K562 (cell line): ENCODE measurements around the gene VDAC1. TPM values are rescaled to one million over a fixed set of nuclear protein-coding genes. Genes with fewer than 3 reads are reported as not detected.

Experiments used
- ARHGAP35 ChIP-seq: fragments of 450-650 bp; IDR thresholded peaks from 2 replicates; pipeline ENCODE4 v1.6.1; 2018; ENCODE audit not compliant: partially characterized antibody
- BHLHE40 ChIP-seq: IDR thresholded peaks from 2 replicates; pipeline ENCODE4 v1.6.1; 2011; ENCODE audit warnings: low read length, improper control_type of control experiment
- ELF1 ChIP-seq: fragments of 200-800 bp; sonication (Bioruptor generic); IDR thresholded peaks from 2 replicates; pipeline ENCODE4 v1.6.1; 2016; ENCODE audit warnings: missing genetic modification characterization, missing compliant biosample characterization
- ETV6 ChIP-seq, 3 experiments: fragments of 150-350 bp in 1 of 3; sonication (generic) in 1 of 3; formaldehyde crosslinking in 1 of 3; IDR thresholded peaks; 2 replicates each; pipeline versions ENCODE4 v1.6.1 to v1.8.0; 2014 to 2022; ENCODE audit warnings: borderline replicate concordance in 2 of 3, low read depth in 2 of 3, antibody characterized with exemption in 1 of 3, low read length in 1 of 3, mild to moderate bottlenecking in 1 of 3, missing genetic modification reagents in 1 of 3
- HDAC8 ChIP-seq: fragments of 450-650 bp; IDR thresholded peaks from 2 replicates; pipeline ENCODE4 v1.6.1; 2016; ENCODE audit warnings: mild to moderate bottlenecking, missing genetic modification characterization, moderate library complexity, missing compliant biosample characterization
- RBFOX2 ChIP-seq: fragments of 200-400 bp; formaldehyde crosslinking; IDR thresholded peaks from 2 replicates; pipeline ENCODE4 v1.6.1; 2017; ENCODE audit warnings: low read depth, mild to moderate bottlenecking, low read length, moderate library complexity
- U2AF1 ChIP-seq: fragments of 200-400 bp; formaldehyde crosslinking; optimal IDR thresholded peaks from 2 replicates; pipeline ENCODE3; 2017; ENCODE audit warnings: mild to moderate bottlenecking, low read depth, low read length, moderate library complexity
- ZNF347 ChIP-seq: fragments of 450-650 bp; formaldehyde crosslinking; IDR thresholded peaks from 2 replicates; pipeline ENCODE4 v1.4.0; 2020; ENCODE audit warnings: low read depth, mild to moderate bottlenecking, moderate library complexity
- polyA plus RNA-seq, 8 experiments: library from polyadenylated mRNA; depleted of rRNA in 4 of 8; stranded (reverse) in 5 of 8; unstranded in 3 of 8; fragments of >200 nt; fragmentation: Nextera tagmentation in 2 of 8; fragmentation: Illumina TruSeq in 1 of 8; extraction: Ambion mirVana in 2 of 8; extraction: Trizol in 1 of 8; gene quantifications; 2 replicates each; pipeline versions ENCODE4 v1.2.1 to v1.2.3, GENCODE V29; 2011 to 2014; ENCODE audit warnings: inconsistent platforms in 1 of 8, missing spikeins in 1 of 8
- total RNA-seq, 7 experiments: library from RNA; depleted of rRNA in 6 of 7; stranded (reverse); fragments of >200 nt in 6 of 7; fragmentation: Illumina TruSeq in 2 of 7; extraction: Trizol in 2 of 7; gene quantifications; 2 replicates each; pipeline versions ENCODE4 v1.2.1 to v1.2.3, GENCODE V29; 2011 to 2021; ENCODE audit warnings: low replicate concordance in 1 of 7
- TF ChIP-seq, protein P1 (sequence below): sonication (generic); formaldehyde crosslinking; IDR thresholded peaks from 2 replicates; pipeline ENCODE4 v1.8.1; 2023; ENCODE audit warnings: mild to moderate bottlenecking, missing genetic modification reagents, moderate library complexity
- TF ChIP-seq, protein P2 (sequence below): fragments of 450-650 bp; IDR thresholded peaks from 2 replicates; pipeline ENCODE4 v1.6.1; 2014; ENCODE audit warnings: low read depth, mild to moderate bottlenecking, moderate library complexity, borderline replicate concordance
- TF ChIP-seq, protein P3 (sequence below): sonication (generic); formaldehyde crosslinking; IDR thresholded peaks from 2 replicates; pipeline ENCODE4 v1.9.0; 2022; ENCODE audit warnings: mild to moderate bottlenecking, missing genetic modification reagents
- TF ChIP-seq, protein P4 (sequence below): fragments of 450-650 bp; IDR thresholded peaks from 2 replicates; pipeline ENCODE4 v1.6.1; 2017; ENCODE audit warnings: antibody characterized with exemption, mild to moderate bottlenecking

Gene VDAC1
- total and polyA plus RNA-seq, 9 of the 15 experiments (the other 6 are each of a cell fraction or from before 2014, with no cell fraction given), result 168 to 366 (median 293) TPM

DNA sequence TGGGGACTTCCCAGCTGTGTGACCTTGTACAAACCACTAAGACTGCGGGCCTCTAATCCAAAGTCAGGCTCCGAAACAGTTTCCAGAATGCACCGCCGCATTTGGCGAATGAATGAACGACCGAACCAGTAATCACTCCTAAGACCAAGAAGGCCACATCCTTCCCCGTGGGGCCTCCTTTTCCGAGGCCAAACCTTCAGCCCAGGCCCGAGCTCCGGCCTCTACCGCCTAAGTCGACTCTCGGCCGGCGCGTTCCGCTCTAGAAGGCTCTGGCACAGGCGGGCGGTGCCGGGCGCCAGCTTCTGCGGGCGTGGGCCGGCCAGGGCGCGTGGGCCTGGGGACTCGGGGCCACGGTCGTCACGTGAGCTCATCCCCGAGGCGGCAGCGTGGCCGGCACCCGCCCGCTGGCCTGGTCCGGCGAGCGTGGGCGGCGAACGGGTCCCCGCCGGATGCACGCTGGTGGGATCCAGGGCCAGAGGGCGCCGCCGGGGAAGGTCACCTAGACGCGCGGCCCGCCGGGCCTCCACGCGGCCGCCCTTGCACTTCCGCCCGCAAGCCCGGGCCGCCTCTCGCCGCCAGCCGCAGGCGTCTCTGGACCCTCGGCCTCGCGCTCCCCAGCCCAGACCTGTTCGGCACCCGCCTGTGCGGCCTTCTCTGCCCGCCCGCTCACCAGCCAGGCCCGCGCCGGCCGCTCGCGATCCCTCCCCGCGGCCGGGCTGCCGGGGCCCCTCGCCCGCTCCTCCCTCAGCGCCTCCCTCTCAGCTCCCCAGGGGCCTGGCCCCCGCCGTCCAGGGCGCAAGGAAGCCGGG lies 754 bp downstream of the VDAC1 start (continued):
- TF ChIP-seq ETV6 (IDR thresholded peaks at IDR 0.05; ENCODE audit: borderline replicate concordance in 1 of 2, low read depth in 2 of 2, low read length in 1 of 2) (no peak), ETV6 (CRISPR knock-in tag; IDR thresholded peaks at IDR 0.05; ENCODE audit: borderline replicate concordance) (peak; percentile 82; the same call in 1 of the 2 replicates), U2AF1 (peak; percentile 20), HDAC8 (no peak), ELF1 (tag) (peak; percentile 43; the same call in 1 of the 2 replicates), BHLHE40 (peak; percentile 72; the same call in 1 of the 2 replicates), ZNF347 (no peak), RBFOX2 (no peak; the same call in 1 of the 2 replicates), ARHGAP35 (no peak)
- TF ChIP-seq, protein P1, sequence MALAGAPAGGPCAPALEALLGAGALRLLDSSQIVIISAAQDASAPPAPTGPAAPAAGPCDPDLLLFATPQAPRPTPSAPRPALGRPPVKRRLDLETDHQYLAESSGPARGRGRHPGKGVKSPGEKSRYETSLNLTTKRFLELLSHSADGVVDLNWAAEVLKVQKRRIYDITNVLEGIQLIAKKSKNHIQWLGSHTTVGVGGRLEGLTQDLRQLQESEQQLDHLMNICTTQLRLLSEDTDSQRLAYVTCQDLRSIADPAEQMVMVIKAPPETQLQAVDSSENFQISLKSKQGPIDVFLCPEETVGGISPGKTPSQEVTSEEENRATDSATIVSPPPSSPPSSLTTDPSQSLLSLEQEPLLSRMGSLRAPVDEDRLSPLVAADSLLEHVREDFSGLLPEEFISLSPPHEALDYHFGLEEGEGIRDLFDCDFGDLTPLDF (CRISPR knock-in tag), result 0 out of 2 replicates have a peak, but pooled peaks have one; percentile 10
- TF ChIP-seq, protein P2, sequence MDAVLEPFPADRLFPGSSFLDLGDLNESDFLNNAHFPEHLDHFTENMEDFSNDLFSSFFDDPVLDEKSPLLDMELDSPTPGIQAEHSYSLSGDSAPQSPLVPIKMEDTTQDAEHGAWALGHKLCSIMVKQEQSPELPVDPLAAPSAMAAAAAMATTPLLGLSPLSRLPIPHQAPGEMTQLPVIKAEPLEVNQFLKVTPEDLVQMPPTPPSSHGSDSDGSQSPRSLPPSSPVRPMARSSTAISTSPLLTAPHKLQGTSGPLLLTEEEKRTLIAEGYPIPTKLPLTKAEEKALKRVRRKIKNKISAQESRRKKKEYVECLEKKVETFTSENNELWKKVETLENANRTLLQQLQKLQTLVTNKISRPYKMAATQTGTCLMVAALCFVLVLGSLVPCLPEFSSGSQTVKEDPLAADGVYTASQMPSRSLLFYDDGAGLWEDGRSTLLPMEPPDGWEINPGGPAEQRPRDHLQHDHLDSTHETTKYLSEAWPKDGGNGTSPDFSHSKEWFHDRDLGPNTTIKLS, result peak; percentile 36; the same call in 1 of the 2 replicates
- TF ChIP-seq, protein P3, sequence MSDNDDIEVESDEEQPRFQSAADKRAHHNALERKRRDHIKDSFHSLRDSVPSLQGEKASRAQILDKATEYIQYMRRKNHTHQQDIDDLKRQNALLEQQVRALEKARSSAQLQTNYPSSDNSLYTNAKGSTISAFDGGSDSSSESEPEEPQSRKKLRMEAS (CRISPR knock-in tag), result peak; percentile 68
- TF ChIP-seq, protein P4, sequence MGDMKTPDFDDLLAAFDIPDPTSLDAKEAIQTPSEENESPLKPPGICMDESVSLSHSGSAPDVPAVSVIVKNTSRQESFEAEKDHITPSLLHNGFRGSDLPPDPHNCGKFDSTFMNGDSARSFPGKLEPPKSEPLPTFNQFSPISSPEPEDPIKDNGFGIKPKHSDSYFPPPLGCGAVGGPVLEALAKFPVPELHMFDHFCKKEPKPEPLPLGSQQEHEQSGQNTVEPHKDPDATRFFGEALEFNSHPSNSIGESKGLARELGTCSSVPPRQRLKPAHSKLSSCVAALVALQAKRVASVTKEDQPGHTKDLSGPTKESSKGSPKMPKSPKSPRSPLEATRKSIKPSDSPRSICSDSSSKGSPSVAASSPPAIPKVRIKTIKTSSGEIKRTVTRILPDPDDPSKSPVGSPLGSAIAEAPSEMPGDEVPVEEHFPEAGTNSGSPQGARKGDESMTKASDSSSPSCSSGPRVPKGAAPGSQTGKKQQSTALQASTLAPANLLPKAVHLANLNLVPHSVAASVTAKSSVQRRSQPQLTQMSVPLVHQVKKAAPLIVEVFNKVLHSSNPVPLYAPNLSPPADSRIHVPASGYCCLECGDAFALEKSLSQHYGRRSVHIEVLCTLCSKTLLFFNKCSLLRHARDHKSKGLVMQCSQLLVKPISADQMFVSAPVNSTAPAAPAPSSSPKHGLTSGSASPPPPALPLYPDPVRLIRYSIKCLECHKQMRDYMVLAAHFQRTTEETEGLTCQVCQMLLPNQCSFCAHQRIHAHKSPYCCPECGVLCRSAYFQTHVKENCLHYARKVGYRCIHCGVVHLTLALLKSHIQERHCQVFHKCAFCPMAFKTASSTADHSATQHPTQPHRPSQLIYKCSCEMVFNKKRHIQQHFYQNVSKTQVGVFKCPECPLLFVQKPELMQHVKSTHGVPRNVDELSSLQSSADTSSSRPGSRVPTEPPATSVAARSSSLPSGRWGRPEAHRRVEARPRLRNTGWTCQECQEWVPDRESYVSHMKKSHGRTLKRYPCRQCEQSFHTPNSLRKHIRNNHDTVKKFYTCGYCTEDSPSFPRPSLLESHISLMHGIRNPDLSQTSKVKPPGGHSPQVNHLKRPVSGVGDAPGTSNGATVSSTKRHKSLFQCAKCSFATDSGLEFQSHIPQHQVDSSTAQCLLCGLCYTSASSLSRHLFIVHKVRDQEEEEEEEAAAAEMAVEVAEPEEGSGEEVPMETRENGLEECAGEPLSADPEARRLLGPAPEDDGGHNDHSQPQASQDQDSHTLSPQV, result peak; percentile 43
